Activated naive CD8-positive, alpha-beta T cell treated with anti-CD3 and anti-CD28 coated beads, Interleukin-2, amount 10 ng/mL, durations not matched to agents 7 days and 5 days (primary cell): ENCODE data around the gene HSP90AB1. TPM values are rescaled to one million over a fixed set of nuclear protein-coding genes. Genes with fewer than 3 reads are reported as not detected.

Source experiments
- ATAC-seq: fragments of 150-1000 bp; cut with Tn5 transposase; one replicate; pipeline ENCODE4 v1.10.0; 2021; ENCODE audit warnings: low read depth, moderate library complexity
- POLR2A ChIA-PET: fragments of 350-600 bp; sonication (Branson Sonifier 250); formaldehyde crosslinking; loops from one replicate; lab custom pipeline; 2021; ENCODE audit warnings: antibody characterized with exemption; lab: Charles Lee
- DNase-seq: peaks from one replicate; pipeline ENCODE4 v3.0.0; 2021
- H3K27ac Mint-ChIP-seq: one replicate; pipeline ENCODE4 v1.8.0; 2022; ENCODE audit warnings: mild to moderate bottlenecking, mixed read lengths
- H3K27me3 Mint-ChIP-seq: one replicate; pipeline ENCODE4 v1.8.0; 2022; ENCODE audit warnings: mild to moderate bottlenecking, moderate library complexity, mixed read lengths
- H3K36me3 Mint-ChIP-seq: one replicate; pipeline ENCODE4 v1.8.0; 2021; ENCODE audit warnings: mild to moderate bottlenecking, mixed read lengths
- H3K4me1 Mint-ChIP-seq: one replicate; pipeline ENCODE4 v1.8.0; 2021; ENCODE audit warnings: mixed read lengths
- H3K4me3 Mint-ChIP-seq: one replicate; pipeline ENCODE4 v1.8.0; 2022; ENCODE audit warnings: mild to moderate bottlenecking, moderate library complexity, mixed read lengths
- H3K9me3 Mint-ChIP-seq: one replicate; pipeline ENCODE4 v1.8.0; 2021; ENCODE audit warnings: mixed read lengths
- total RNA-seq, 2 experiments: library from RNA; stranded (reverse); gene quantifications; one replicate each; pipeline ENCODE4 v1.2.3, GENCODE V29; 2021

HSP90AB1 gene
- total RNA-seq, 2 experiments from 2014 or later = 453 to 466 TPM

- peak within 1 kb of the TSS; percentile 99 for H3K4me3 Mint-ChIP-seq
- H3K27ac Mint-ChIP-seq = peak within 1 kb of the TSS; percentile 98
- DNase-seq = peak; percentile 95
- POLR2A ChIA-PET = interaction anchor here (0.6 to 4.7 kb wide), 5 partner anchors 10 to 47 kb away, joined by 3 to 30 read pairs (median 4); partner anchors contain the start of gene HSP90AB1
- peaks cover 22% of the 10 kb centered on the region for H3K27me3 Mint-ChIP-seq
- peaks cover 54% of the 10 kb centered on the region for H3K4me1 Mint-ChIP-seq
- peak; percentile 69 for ATAC-seq
- peaks cover 11% of the 10 kb centered on the region for H3K36me3 Mint-ChIP-seq
- H3K9me3 Mint-ChIP-seq = no peaks in the 10 kb centered on the region
Measured at GRCh38 chr6:44265007-44265721, 18.3 kb downstream of the HSP90AB1 start, which contains the start of gene NFKBIE. TSS of gene NFKBIE (minus strand) at chr6:44265551. CDS start at chr6:44265346, 205 bp downstream.

DNA sequence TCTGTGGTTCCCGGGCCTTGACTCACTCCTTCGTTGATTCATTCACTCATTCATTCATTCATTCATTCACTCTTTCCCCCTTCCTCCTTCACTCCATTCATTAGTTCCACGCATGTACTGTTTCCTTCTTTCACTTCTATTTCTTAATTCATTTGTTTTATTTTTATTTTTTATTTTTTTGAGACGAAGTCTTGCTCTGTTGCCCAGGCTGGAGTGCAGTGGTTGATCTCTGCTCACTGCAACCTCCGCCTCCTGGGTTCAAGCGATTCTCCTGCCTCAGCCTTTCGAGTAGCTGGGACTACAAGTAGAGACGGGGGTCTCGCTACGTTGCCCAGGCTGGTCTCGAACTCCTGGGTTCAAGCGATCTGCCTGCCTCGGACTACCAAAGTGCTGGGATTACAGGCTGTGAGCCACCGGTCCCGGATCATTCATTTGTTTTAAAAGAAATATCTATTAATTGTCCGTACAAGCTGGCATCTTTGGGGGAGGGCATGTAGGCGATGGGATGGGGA lies 18.9 kb downstream of the HSP90AB1 start:
- Mint-ChIP-seq H3K36me3 (peaks cover 10% of the 10 kb centered on the region), H3K4me1 (peaks cover 54% of the 10 kb centered on the region), H3K9me3 (no peaks in the 10 kb centered on the region), H3K27me3 (peaks cover 22% of the 10 kb centered on the region), H3K4me3 (peak overlapping the region; percentile 99), H3K27ac (peak overlapping the region; percentile 92)
- POLR2A ChIA-PET = interaction anchor here (2.8 to 4.7 kb wide), 2 partner anchors 11 to 19 kb away, joined by 23 to 30 read pairs; partner anchors contain the start of gene HSP90AB1
- DNase-seq (no peak), ATAC-seq (no peak)

GRCh38 chr6:44266347-44266746 lies 19.4 kb downstream of the HSP90AB1 start:
- H3K27ac Mint-ChIP-seq = peak overlapping the region; percentile 76
- POLR2A ChIA-PET = interaction anchor here (0.5 to 4.7 kb wide), 3 partner anchors 11 to 123 kb away, joined by 3 to 23 read pairs (median 3); no protein-coding TSS in a partner anchor

GRCh38 chr6:44267252-44267651 lies 20.4 kb downstream of the HSP90AB1 start:
- Mint-ChIP-seq H3K9me3 (no peaks in the 10 kb centered on the region), H3K27ac (no peak overlapping the region), H3K4me1 (peaks cover 47% of the 10 kb centered on the region), H3K4me3 (no peak overlapping the region), H3K27me3 (peaks cover 35% of the 10 kb centered on the region), H3K36me3 (peaks cover 6% of the 10 kb centered on the region)
- DNase-seq (no peak), ATAC-seq (no peak)
- POLR2A ChIA-PET = interaction anchor here (1.1 to 4.7 kb wide), 4 partner anchors 12 to 44 kb away, joined by 3 to 23 read pairs (median 5); no protein-coding TSS in a partner anchor

More at GRCh38 chr6:44266347-44266746, 19.4 kb downstream of the HSP90AB1 start:
- Mint-ChIP-seq H3K4me1 (peaks cover 49% of the 10 kb centered on the region), H3K36me3 (peaks cover 6% of the 10 kb centered on the region), H3K4me3 (peak overlapping the region; percentile 69), H3K27me3 (peaks cover 27% of the 10 kb centered on the region), H3K9me3 (no peaks in the 10 kb centered on the region)
- no peak for ATAC-seq
- no peak for DNase-seq

DNA sequence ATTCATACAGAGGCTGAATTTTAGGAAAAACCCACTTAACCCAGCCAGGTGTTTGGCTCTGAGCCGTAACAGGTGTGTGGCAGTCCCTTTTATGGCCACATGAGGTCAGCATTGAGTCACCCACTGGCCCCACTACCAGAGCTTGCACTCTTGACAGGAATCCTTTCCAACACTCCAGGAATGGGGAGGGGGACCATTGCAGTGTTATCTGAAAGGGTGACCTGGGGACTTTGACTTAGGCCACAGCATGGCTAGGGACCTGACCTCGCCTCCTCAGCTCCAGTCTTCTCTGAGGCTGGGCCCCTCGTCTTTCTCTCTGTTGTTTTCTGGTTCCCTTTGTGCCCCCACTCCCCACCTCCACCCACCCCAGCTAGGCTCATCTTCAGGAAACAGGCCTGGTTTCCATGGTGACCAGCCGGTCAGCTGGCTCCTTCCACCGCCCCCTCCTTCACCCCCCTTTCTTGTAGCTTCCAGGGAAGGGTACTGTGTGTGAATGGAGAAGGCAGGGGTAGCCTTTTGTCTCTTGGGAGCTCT lies 21.3 kb downstream of the HSP90AB1 start:
- peaks cover 6% of the 10 kb centered on the region for H3K36me3 Mint-ChIP-seq
- POLR2A ChIA-PET = interaction anchor here (0.6 to 2.1 kb wide), 5 partner anchors 22 to 75 kb away, joined by 3 to 7 read pairs (median 3); partner anchors contain the start of genes AARS2 and HSP90AB1
- H3K27ac Mint-ChIP-seq = no peak overlapping the region
- H3K9me3 Mint-ChIP-seq = no peaks in the 10 kb centered on the region
- H3K27me3 Mint-ChIP-seq = peaks cover 42% of the 10 kb centered on the region
- ATAC-seq (no peak), DNase-seq (peak; percentile 67)
- peaks cover 41% of the 10 kb centered on the region for H3K4me1 Mint-ChIP-seq
- no peak overlapping the region for H3K4me3 Mint-ChIP-seq

GRCh38 chr6:44269178-44269920 lies 22.4 kb downstream of the HSP90AB1 start:
- no peak overlapping the region for H3K27ac Mint-ChIP-seq
- peaks cover 51% of the 10 kb centered on the region for H3K27me3 Mint-ChIP-seq
- no peak for ATAC-seq
- no peak overlapping the region for H3K4me3 Mint-ChIP-seq
- H3K4me1 Mint-ChIP-seq = peaks cover 31% of the 10 kb centered on the region
- no peak for DNase-seq
- H3K9me3 Mint-ChIP-seq = no peaks in the 10 kb centered on the region
- POLR2A ChIA-PET = interaction anchor here (1.1 to 2.1 kb wide), 3 partner anchors 23 to 44 kb away, joined by 3 to 7 read pairs (median 3); partner anchors contain the start of genes AARS2 and HSP90AB1
- H3K36me3 Mint-ChIP-seq = no peaks in the 10 kb centered on the region

DNA sequence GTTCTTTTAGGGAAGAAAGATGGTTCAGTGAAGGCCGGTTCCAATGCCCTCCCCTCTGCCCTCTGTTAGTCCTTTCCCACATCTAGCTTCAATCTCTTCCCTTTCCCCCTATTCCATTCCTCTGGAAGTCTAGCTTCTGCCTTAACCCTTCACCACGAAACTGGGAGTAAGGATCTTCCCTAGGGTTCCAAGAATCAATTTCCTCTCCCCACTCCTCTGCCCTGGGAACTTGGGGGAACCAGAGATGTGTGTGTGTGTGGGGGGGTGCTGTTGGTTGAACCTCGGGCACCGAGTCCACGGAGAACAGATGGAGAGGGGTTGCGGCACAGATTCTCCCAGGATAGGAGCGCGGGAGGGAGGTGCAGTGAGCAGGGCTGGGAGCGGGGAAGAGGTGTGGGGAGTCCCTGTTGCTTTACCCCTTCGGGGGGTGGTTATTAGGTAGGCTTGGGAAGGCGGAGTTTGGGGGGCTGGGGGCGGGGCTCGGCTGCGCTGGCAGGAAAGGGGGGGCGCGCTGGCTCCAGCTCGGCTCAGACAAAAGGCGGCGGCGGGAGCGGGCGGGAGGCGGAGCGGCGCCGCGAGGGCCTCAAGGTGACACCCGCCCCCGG lies 23.1 kb downstream of the HSP90AB1 start, which contains the start of gene TMEM151B:
Gene TMEM151B, plus strand, starts transcription at position 530 of the 605 bp plus-strand sequence. CDS start 293 bp downstream, outside the sequence.
- ATAC-seq (no peak), DNase-seq (no peak)
- H3K9me3 Mint-ChIP-seq = no peaks in the 10 kb centered on the region
- POLR2A ChIA-PET = interaction anchor here (1.5 kb wide), 1 partner anchor 23 kb away, joined by 5 read pairs; the partner anchor contains the start of gene HSP90AB1
- H3K27ac Mint-ChIP-seq = no peak within 1 kb of the TSS
- H3K4me3 Mint-ChIP-seq = peak within 1 kb of the TSS; percentile 52
- H3K27me3 Mint-ChIP-seq = peaks cover 57% of the 10 kb centered on the region
- H3K36me3 Mint-ChIP-seq = no peaks in the 10 kb centered on the region
- H3K4me1 Mint-ChIP-seq = peaks cover 28% of the 10 kb centered on the region

DNA sequence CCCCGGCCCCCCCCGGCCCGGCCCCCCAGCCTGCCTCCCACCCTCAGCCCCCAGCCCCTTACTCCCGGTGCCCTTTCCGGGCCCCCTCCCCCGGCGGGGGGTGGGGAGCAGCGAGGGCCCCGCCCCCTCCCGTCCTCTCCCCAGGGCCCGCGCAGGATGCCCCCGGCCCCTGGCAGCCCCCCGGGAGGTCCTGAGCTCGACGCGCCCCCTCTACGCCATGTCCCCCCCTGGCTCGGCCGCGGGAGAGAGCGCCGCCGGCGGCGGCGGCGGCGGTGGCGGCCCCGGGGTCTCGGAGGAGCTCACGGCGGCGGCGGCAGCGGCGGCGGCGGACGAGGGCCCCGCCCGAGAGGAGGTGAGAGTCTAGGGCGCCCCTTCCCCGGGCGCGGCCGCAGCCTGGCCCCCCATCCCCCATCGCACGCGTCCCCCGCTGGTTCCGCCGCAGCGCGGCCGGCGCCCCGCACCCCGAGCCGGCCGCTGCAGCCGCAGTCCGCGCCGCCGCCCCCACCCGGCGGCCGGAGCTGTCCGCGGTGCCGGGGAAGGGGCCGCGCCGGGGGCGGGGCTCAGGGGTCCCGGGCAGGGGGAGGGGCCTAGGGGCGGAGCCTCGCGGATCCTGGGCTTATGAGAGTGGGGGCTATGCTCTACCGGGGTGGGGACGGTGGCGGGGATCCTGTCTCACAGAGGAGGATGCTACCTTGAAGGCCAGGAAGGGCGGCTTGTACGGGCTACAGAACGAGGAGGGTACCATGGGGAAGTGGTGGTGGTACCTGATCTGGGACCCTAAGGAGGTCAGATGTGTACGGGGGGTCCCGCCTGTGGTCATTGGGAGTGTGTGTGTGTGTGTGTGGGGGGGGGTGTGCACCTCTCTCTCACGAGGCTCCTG lies 23.9 kb downstream of the HSP90AB1 start:
- no peak for ATAC-seq
- Mint-ChIP-seq H3K4me1 (peaks cover 26% of the 10 kb centered on the region), H3K4me3 (peak overlapping the region; percentile 52), H3K27ac (no peak overlapping the region), H3K9me3 (no peaks in the 10 kb centered on the region), H3K27me3 (peaks cover 58% of the 10 kb centered on the region), H3K36me3 (no peaks in the 10 kb centered on the region)
- DNase-seq = no peak
- POLR2A ChIA-PET = interaction anchor here (1.5 kb wide), 1 partner anchor 24 kb away, joined by 5 read pairs; the partner anchor contains the start of gene HSP90AB1

DNA sequence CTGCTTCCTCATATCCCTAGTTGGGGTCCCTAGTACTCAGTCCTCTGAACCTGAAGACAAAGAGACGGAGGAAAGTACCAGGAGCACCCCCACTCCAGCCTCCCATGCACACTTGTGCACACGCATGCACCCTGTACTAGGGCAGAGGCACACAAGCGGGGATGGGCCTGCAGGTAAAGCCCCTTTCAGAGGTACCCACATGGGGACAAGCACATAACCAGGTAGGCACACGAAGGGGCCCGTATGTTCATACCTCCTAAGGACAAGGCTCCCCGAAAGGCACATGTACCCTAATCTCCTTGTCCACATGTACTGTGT lies 24.5 kb downstream of the HSP90AB1 start:
- peak overlapping the region; percentile 52 for H3K4me3 Mint-ChIP-seq
- no peaks in the 10 kb centered on the region for H3K9me3 Mint-ChIP-seq
- no peak for ATAC-seq
- no peak for DNase-seq
- H3K27me3 Mint-ChIP-seq = peaks cover 58% of the 10 kb centered on the region
- H3K27ac Mint-ChIP-seq = no peak overlapping the region
- POLR2A ChIA-PET = interaction anchor here (1.5 kb wide), 1 partner anchor 24 kb away, joined by 5 read pairs; the partner anchor contains the start of gene HSP90AB1
- H3K36me3 Mint-ChIP-seq = no peaks in the 10 kb centered on the region
- peaks cover 22% of the 10 kb centered on the region for H3K4me1 Mint-ChIP-seq

- Mint-ChIP-seq H3K4me3 (no peak overlapping the region), H3K27me3 (peaks cover 62% of the 10 kb centered on the region), H3K9me3 (no peaks in the 10 kb centered on the region), H3K27ac (no peak overlapping the region), H3K4me1 (peaks cover 17% of the 10 kb centered on the region), H3K36me3 (no peaks in the 10 kb centered on the region)
- POLR2A ChIA-PET = no interaction called here
- no peak for ATAC-seq
- DNase-seq = no peak
Measured at GRCh38 chr6:44271914-44272313, 25.0 kb downstream of the HSP90AB1 start.

- POLR2A ChIA-PET = no interaction called here
- no peak overlapping the region for H3K27ac Mint-ChIP-seq
- no peaks in the 10 kb centered on the region for H3K9me3 Mint-ChIP-seq
- H3K4me1 Mint-ChIP-seq = peaks cover 14% of the 10 kb centered on the region
- peaks cover 69% of the 10 kb centered on the region for H3K27me3 Mint-ChIP-seq
- no peak for DNase-seq
- H3K4me3 Mint-ChIP-seq = no peak overlapping the region
- H3K36me3 Mint-ChIP-seq = no peaks in the 10 kb centered on the region
- no peak for ATAC-seq
Measured at GRCh38 chr6:44272529-44272928, 25.6 kb downstream of the HSP90AB1 start.
